H9 (cell line): ENCODE results near the gene FDX2. TPM values are rescaled to one million over a fixed set of nuclear protein-coding genes. Genes with fewer than 3 reads are reported as not detected.

ENCODE experiments used
- DNase-seq: peaks from one replicate; pipeline ENCODE4 v3.0.0-alpha.2; 2017
- H2AFZ ChIP-seq: one replicate; pipeline ENCODE4 v1.6.1; 2013; ENCODE audit warnings: mild to moderate bottlenecking, low read length, control low read depth, moderate library complexity
- H2AK5ac ChIP-seq: 2 replicates; pipeline ENCODE4 v1.6.1; 2013; ENCODE audit warnings: low read length, control low read depth, mixed read lengths; ENCODE audit not compliant: insufficient read length
- H2BK120ac ChIP-seq: one replicate; pipeline ENCODE4 v1.6.1; 2013; ENCODE audit warnings: low read depth, mild to moderate bottlenecking, low read length, control low read depth, inconsistent platforms; ENCODE audit not compliant: poor library complexity, severe bottlenecking
- H2BK12ac ChIP-seq: 2 replicates; pipeline ENCODE4 v1.6.1; 2013; ENCODE audit warnings: low read length, control low read depth, mixed read lengths, low read depth; ENCODE audit not compliant: insufficient read length
- H2BK15ac ChIP-seq: 2 replicates; pipeline ENCODE4 v1.6.1; 2013; ENCODE audit warnings: low read depth, low read length, control low read depth
- H2BK20ac ChIP-seq: one replicate; pipeline ENCODE4 v1.6.1; 2013; ENCODE audit warnings: low read depth, mild to moderate bottlenecking, low read length, control low read depth, inconsistent platforms; ENCODE audit not compliant: poor library complexity, severe bottlenecking
- H2BK5ac ChIP-seq: 2 replicates; pipeline ENCODE4 v1.6.1; 2013; ENCODE audit warnings: low read length, control low read depth, mixed read lengths; ENCODE audit not compliant: insufficient read length
- H3K14ac ChIP-seq: 2 replicates; pipeline ENCODE4 v1.6.1; 2013; ENCODE audit warnings: low read length, control low read depth; ENCODE audit not compliant: insufficient read depth
- H3K18ac ChIP-seq: 2 replicates; pipeline ENCODE4 v1.6.1; 2013; ENCODE audit warnings: low read depth, mild to moderate bottlenecking, mixed read lengths, low read length, control low read depth; ENCODE audit not compliant: insufficient read length
- H3K23ac ChIP-seq: 2 replicates; pipeline ENCODE4 v1.6.1; 2013; ENCODE audit warnings: low read length, control low read depth, mixed read lengths, low read depth; ENCODE audit not compliant: insufficient read length
- H3K23me2 ChIP-seq: 2 replicates; pipeline ENCODE4 v1.6.1; 2013; ENCODE audit warnings: low read depth, mild to moderate bottlenecking, mixed read lengths, low read length, control low read depth; ENCODE audit not compliant: insufficient read length, poor library complexity, severe bottlenecking
- H3K27ac ChIP-seq: 2 replicates; pipeline ENCODE4 v1.5.1; 2013; ENCODE audit warnings: low read length, control low read depth, mixed read lengths, low read depth; ENCODE audit not compliant: insufficient read length
- H3K27me3 ChIP-seq: 2 replicates; pipeline ENCODE4 v1.6.1; 2013; ENCODE audit warnings: low read length, control low read depth, inconsistent platforms; ENCODE audit not compliant: insufficient read depth
- H3K4ac ChIP-seq: 2 replicates; pipeline ENCODE4 v1.6.1; 2013; ENCODE audit warnings: low read depth, mild to moderate bottlenecking, control low read depth, inconsistent platforms, low read length, moderate library complexity
- H3K4me1 ChIP-seq: 2 replicates; pipeline ENCODE4 v1.6.1; 2013; ENCODE audit warnings: low read length, control low read depth, inconsistent platforms; ENCODE audit not compliant: insufficient read depth
- H3K4me2 ChIP-seq: 2 replicates; pipeline ENCODE4 v1.6.1; 2013; ENCODE audit warnings: low read length, control low read depth, mixed read lengths; ENCODE audit not compliant: insufficient read length, insufficient read depth
- H3K56ac ChIP-seq: 2 replicates; pipeline ENCODE4 v1.6.1; 2013; ENCODE audit warnings: low read depth, mild to moderate bottlenecking, mixed read lengths, low read length, control low read depth; ENCODE audit not compliant: insufficient read length
- H3K79me1 ChIP-seq: 2 replicates; pipeline ENCODE4 v1.6.1; 2013; ENCODE audit warnings: low read depth, mild to moderate bottlenecking, moderate library complexity, low read length, control low read depth, inconsistent platforms; ENCODE audit not compliant: insufficient read depth, poor library complexity, severe bottlenecking
- H3K79me2 ChIP-seq: 2 replicates; pipeline ENCODE4 v1.6.1; 2013; ENCODE audit warnings: low read length, control low read depth, inconsistent platforms; ENCODE audit not compliant: insufficient read depth
- H3K9ac ChIP-seq: 2 replicates; pipeline ENCODE4 v1.6.1; 2013; ENCODE audit warnings: low read length, control low read depth, mixed read lengths; ENCODE audit not compliant: insufficient read length; ENCODE audit errors: extremely low read depth
- H3K9me3 ChIP-seq: one replicate; pipeline ENCODE4 v1.6.1; 2013; ENCODE audit warnings: low read depth, low read length, inconsistent platforms; ENCODE audit not compliant: control insufficient read depth
- H3T11ph ChIP-seq: one replicate; pipeline ENCODE4 v1.6.1; 2013; ENCODE audit warnings: mild to moderate bottlenecking, low read length, control low read depth, inconsistent platforms
- H4K20me1 ChIP-seq: one replicate; pipeline ENCODE4 v1.6.1; 2013; ENCODE audit not compliant: control insufficient read depth, insufficient read length, insufficient read depth
- H4K5ac ChIP-seq: 2 replicates; pipeline ENCODE4 v1.6.1; 2013; ENCODE audit warnings: low read depth, mild to moderate bottlenecking, mixed read lengths, low read length, control low read depth; ENCODE audit not compliant: insufficient read length
- H4K8ac ChIP-seq: replicated peaks from 2 replicates; pipeline ENCODE4 v1.6.1; 2013; ENCODE audit warnings: low read length, control low read depth, mixed read lengths, low read depth; ENCODE audit not compliant: insufficient read length
- H4K91ac ChIP-seq: 2 replicates; pipeline ENCODE4 v1.6.1; 2013; ENCODE audit warnings: low read depth, mild to moderate bottlenecking, moderate library complexity, mixed read lengths, low read length, control low read depth; ENCODE audit not compliant: insufficient read length
- H3K27ac Mint-ChIP-seq, 3 experiments: 2 replicates in 2 of 3; 3 replicates in 1 of 3; pipeline ENCODE4 v1.8.0; 2020 to 2021; ENCODE audit warnings: mixed read lengths in 3 of 3, mild to moderate bottlenecking in 1 of 3, moderate library complexity in 1 of 3
- H3K27me3 Mint-ChIP-seq: 2 replicates; pipeline ENCODE4 v1.8.0; 2021; ENCODE audit warnings: low read depth, mild to moderate bottlenecking, moderate library complexity, mixed read lengths
- H3K36me3 Mint-ChIP-seq, 3 experiments: 2 replicates in 2 of 3; 3 replicates in 1 of 3; pipeline ENCODE4 v1.8.0; 2020 to 2021; ENCODE audit warnings: low read depth in 3 of 3, mixed read lengths in 3 of 3; ENCODE audit not compliant: insufficient read depth in 1 of 3
- H3K4me1 Mint-ChIP-seq, 2 experiments: 2 replicates each; pipeline ENCODE4 v1.8.0; 2020; ENCODE audit warnings: mixed read lengths in 2 of 2
- H3K4me3 Mint-ChIP-seq, 2 experiments: 2 replicates in 1 of 2; 3 replicates in 1 of 2; pipeline ENCODE4 v1.8.0; 2020 to 2021; ENCODE audit warnings: mild to moderate bottlenecking in 2 of 2, mixed read lengths in 2 of 2, moderate library complexity in 1 of 2
- H3K9me3 Mint-ChIP-seq, 2 experiments: 2 replicates in 1 of 2; 3 replicates in 1 of 2; pipeline ENCODE4 v1.8.0; 2020; ENCODE audit warnings: mild to moderate bottlenecking in 2 of 2, mixed read lengths in 2 of 2, moderate library complexity in 1 of 2
- WGBS: extraction: QIAGEN DNeasy Blood & Tissue Kit; methylation state at CpG from one replicate; pipeline ENCODE4 v1.1.7; 2013; ENCODE audit warnings: missing lambda C conversion rate, low lambda C conversion rate, mixed read lengths; ENCODE audit not compliant: insufficient read length; ENCODE audit errors: extremely low coverage; 5-methylcytosine and 5-hydroxymethylcytosine counted together
- total RNA-seq: library from RNA; stranded (reverse); gene quantifications from 2 replicates; pipeline ENCODE4 v1.2.1, GENCODE V29; 2021
- TF ChIP-seq, protein P1 (sequence below): fragments of 200-600 bp; sonication (generic); conservative IDR thresholded peaks from 3 replicates; pipeline ENCODE4 v1.8.0; 2021; ENCODE audit warnings: antibody characterized with exemption, mild to moderate bottlenecking

Gene FDX2
- total RNA-seq, 1 experiment from 2014 or later, result 27.7 TPM

DNA sequence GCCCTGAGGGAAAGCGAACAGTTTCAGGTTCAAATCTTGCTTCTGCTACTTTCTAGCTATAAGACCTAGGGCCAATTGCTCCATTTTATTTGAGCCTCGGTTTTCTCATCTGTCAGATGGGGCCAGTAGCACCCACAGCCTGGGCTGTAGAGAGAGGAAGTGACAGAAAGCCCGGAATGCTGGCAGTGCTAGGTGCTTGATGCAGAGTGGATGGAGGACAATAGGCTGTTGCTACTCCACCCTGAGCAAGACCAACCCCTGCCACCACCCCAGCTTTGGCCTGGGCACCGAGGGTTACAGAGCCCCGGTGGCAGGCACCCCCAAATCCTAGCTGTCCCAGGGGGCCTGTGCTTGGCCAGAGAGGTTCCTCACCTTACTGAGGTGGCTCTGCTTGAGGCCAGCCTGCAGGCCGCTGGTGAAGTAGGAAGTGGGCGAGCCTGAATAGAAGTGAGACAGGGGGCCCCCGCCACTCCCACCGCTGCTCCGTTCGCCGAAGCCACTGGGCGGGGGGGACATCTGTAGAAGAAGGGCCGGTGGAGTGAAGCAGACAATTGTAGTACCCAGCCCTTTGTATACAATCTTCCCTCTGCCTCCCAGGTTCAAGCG, 2.1 kb upstream of the FDX2 start:
- no peak overlapping the region for H2AFZ ChIP-seq
- no peak overlapping the region for H4K8ac ChIP-seq
- Mint-ChIP-seq H3K27ac (no peak overlapping the region), H3K4me3 (no peak overlapping the region), H3K27me3 (peaks cover 2% of the 10 kb centered on the region), H3K9me3 (no peaks in the 10 kb centered on the region; a peak in 1 of 5 replicates), H3K4me1 (peaks cover 11 to 14% of the 10 kb centered on the region in 2 experiments), H3K36me3 (peaks cover 19 to 55% (median 34%) of the 10 kb centered on the region in 3 experiments)
- no peak overlapping the region for H3K23ac ChIP-seq
- H3K27ac ChIP-seq, result no peak overlapping the region
- H3K18ac ChIP-seq, result no peak overlapping the region
- TF ChIP-seq, protein P1, sequence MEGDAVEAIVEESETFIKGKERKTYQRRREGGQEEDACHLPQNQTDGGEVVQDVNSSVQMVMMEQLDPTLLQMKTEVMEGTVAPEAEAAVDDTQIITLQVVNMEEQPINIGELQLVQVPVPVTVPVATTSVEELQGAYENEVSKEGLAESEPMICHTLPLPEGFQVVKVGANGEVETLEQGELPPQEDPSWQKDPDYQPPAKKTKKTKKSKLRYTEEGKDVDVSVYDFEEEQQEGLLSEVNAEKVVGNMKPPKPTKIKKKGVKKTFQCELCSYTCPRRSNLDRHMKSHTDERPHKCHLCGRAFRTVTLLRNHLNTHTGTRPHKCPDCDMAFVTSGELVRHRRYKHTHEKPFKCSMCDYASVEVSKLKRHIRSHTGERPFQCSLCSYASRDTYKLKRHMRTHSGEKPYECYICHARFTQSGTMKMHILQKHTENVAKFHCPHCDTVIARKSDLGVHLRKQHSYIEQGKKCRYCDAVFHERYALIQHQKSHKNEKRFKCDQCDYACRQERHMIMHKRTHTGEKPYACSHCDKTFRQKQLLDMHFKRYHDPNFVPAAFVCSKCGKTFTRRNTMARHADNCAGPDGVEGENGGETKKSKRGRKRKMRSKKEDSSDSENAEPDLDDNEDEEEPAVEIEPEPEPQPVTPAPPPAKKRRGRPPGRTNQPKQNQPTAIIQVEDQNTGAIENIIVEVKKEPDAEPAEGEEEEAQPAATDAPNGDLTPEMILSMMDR, result no peak
- no peaks in the 10 kb centered on the region for H3K27me3 ChIP-seq
- H3K9me3 ChIP-seq, result no peaks in the 10 kb centered on the region
- no peak overlapping the region for H3K4me2 ChIP-seq
- H3K79me1 ChIP-seq, result no peaks in the 10 kb centered on the region
- H2BK15ac ChIP-seq, result no peak overlapping the region
- no peak overlapping the region for H4K91ac ChIP-seq
- no peak overlapping the region for H3K4ac ChIP-seq
- no peak overlapping the region for H2BK12ac ChIP-seq
- no peak overlapping the region for H2BK5ac ChIP-seq
- WGBS, result no CpG with 5 or more reads among the region's 15 CpGs
- peaks cover 3% of the 10 kb centered on the region for H3K23me2 ChIP-seq
- H3K79me2 ChIP-seq, result no peaks in the 10 kb centered on the region
- no peak overlapping the region for H2BK120ac ChIP-seq
- no peak overlapping the region for H3K56ac ChIP-seq
- H4K20me1 ChIP-seq, result no peaks in the 10 kb centered on the region
- no peak for DNase-seq
- no peak overlapping the region for H2BK20ac ChIP-seq
- no peak overlapping the region for H2AK5ac ChIP-seq
- H4K5ac ChIP-seq, result no peak overlapping the region
- H3K9ac ChIP-seq, result no peak overlapping the region
- no peak overlapping the region for H3T11ph ChIP-seq
- H3K14ac ChIP-seq, result no peak overlapping the region
- H3K4me1 ChIP-seq, result no peaks in the 10 kb centered on the region
